ENCODE measurements around the gene C16orf92. TPM values are rescaled to one million over a fixed set of nuclear protein-coding genes. Genes with fewer than 3 reads are reported as not detected.

C16orf92 gene
- total RNA-seq, 1 experiment from 2014 or later: not detected

GRCh38 chr16:30003670-30004423 lies 19.2 kb upstream of the C16orf92 start:
- Histone ChIP-seq H4K20me1 (ENCODE audit: insufficient read depth) (peaks cover 3% of the 10 kb centered on the region; the same call in 1 of the 2 replicates), H3K4me1 (replicated peaks; ENCODE audit: insufficient read depth) (no peaks in the 10 kb centered on the region), H3K79me2 (ENCODE audit: low read depth) (no peaks in the 10 kb centered on the region), H3K9me3 (ENCODE audit: insufficient read depth, low read depth) (no peaks in the 10 kb centered on the region), H3F3A (ENCODE audit: insufficient read depth, low read depth) (peaks cover 7% of the 10 kb centered on the region), H2AFZ (no peak overlapping the region), H3K27me3 (ENCODE audit: insufficient read depth, low read depth) (no peaks in the 10 kb centered on the region), H3K36me3 (ENCODE audit: low read depth) (no peaks in the 10 kb centered on the region), H3K27ac (no peak overlapping the region), H3K4me2 (no peak overlapping the region), H3K4me3 (no peak overlapping the region), H3K9me2 (ENCODE audit: insufficient read depth) (no peaks in the 10 kb centered on the region)
- DNase-seq: no peak
- no peak for TF ChIP-seq EZH2 (IDR thresholded peaks at IDR 0.05; ENCODE audit: low read depth)
- BruUV-seq (replicated peaks): no TSS peak
- intact Hi-C loops (cut with micrococcal nuclease; ENCODE audit: unreplicated experiment): no loop called here
- ChIA-PET POLR2A (ENCODE audit: unreplicated experiment) (interaction anchor here (0.6 kb wide), 1 partner anchor 1425 kb away, joined by 3 read pairs; the partner anchor contains the start of gene COX6A2), CTCF (no interaction called here)

GRCh38 chr16:30004424-30004776 lies 18.6 kb upstream of the C16orf92 start:
- H3K36me3 ChIP-seq (ENCODE audit: low read depth): no peaks in the 10 kb centered on the region
- no TSS peak for BruUV-seq (replicated peaks)
- H3F3A ChIP-seq (ENCODE audit: insufficient read depth, low read depth): peaks cover 7% of the 10 kb centered on the region
- no peaks in the 10 kb centered on the region for H3K79me2 ChIP-seq (ENCODE audit: low read depth)
- no peak overlapping the region for H3K4me2 ChIP-seq
- no peak overlapping the region for H3K27ac ChIP-seq
- ChIA-PET POLR2A (ENCODE audit: unreplicated experiment) (interaction anchor here (0.6 kb wide), 1 partner anchor 105 kb away, joined by 4 read pairs; the partner anchor contains the start of gene SEZ6L2), CTCF (no interaction called here)
- no peaks in the 10 kb centered on the region for H3K9me3 ChIP-seq (ENCODE audit: insufficient read depth, low read depth)
- intact Hi-C loops (cut with micrococcal nuclease; ENCODE audit: unreplicated experiment): no loop called here
- H3K9me2 ChIP-seq (ENCODE audit: insufficient read depth): no peaks in the 10 kb centered on the region
- no peak overlapping the region for H3K4me3 ChIP-seq
- H2AFZ ChIP-seq: no peak overlapping the region
- H3K27me3 ChIP-seq (ENCODE audit: insufficient read depth, low read depth): no peaks in the 10 kb centered on the region
- H4K20me1 ChIP-seq (ENCODE audit: insufficient read depth): peaks cover 3% of the 10 kb centered on the region; the same call in 1 of the 2 replicates
- DNase-seq: no peak
- no peaks in the 10 kb centered on the region for H3K4me1 ChIP-seq (replicated peaks; ENCODE audit: insufficient read depth)
- no peak for TF ChIP-seq EZH2 (IDR thresholded peaks at IDR 0.05; ENCODE audit: low read depth)
- no peak for TF ChIP-seq CTCF (conservative IDR thresholded peaks at IDR 0.05)

- peaks cover 7% of the 10 kb centered on the region for H3F3A ChIP-seq (ENCODE audit: insufficient read depth, low read depth)
- peaks cover 3% of the 10 kb centered on the region; the same call in 1 of the 2 replicates for H4K20me1 ChIP-seq (ENCODE audit: insufficient read depth)
- H3K9me3 ChIP-seq (ENCODE audit: insufficient read depth, low read depth): no peaks in the 10 kb centered on the region
- ChIA-PET CTCF (no interaction called here), POLR2A (ENCODE audit: unreplicated experiment) (interaction anchor here (0.6 kb wide), 1 partner anchor 106 kb away, joined by 4 read pairs; the partner anchor contains the start of gene SEZ6L2)
- no peaks in the 10 kb centered on the region for H3K9me2 ChIP-seq (ENCODE audit: insufficient read depth)
- H3K36me3 ChIP-seq (ENCODE audit: low read depth): no peaks in the 10 kb centered on the region
- H3K4me2 ChIP-seq: no peak overlapping the region
- H3K27me3 ChIP-seq (ENCODE audit: insufficient read depth, low read depth): no peaks in the 10 kb centered on the region
- no peak overlapping the region for H3K4me3 ChIP-seq
- no peaks in the 10 kb centered on the region for H3K4me1 ChIP-seq (replicated peaks; ENCODE audit: insufficient read depth)
- no peak for DNase-seq
- no TSS peak for BruUV-seq (replicated peaks)
- intact Hi-C loops (cut with micrococcal nuclease; ENCODE audit: unreplicated experiment): no loop called here
- H3K27ac ChIP-seq: no peak overlapping the region
- H3K79me2 ChIP-seq (ENCODE audit: low read depth): no peaks in the 10 kb centered on the region
- TF ChIP-seq CTCF (conservative IDR thresholded peaks at IDR 0.05): no peak
- TF ChIP-seq EZH2 (IDR thresholded peaks at IDR 0.05; ENCODE audit: low read depth): no peak
- no peak overlapping the region for H2AFZ ChIP-seq
Measured at GRCh38 chr16:30004811-30005242, 18.2 kb upstream of the C16orf92 start.
